Trophoblast cell (in vitro differentiated cells and primary cell): ENCODE data around the gene EPAS1.

ENCODE experiments used
- DNase-seq, 2 donors: peaks; one replicate each; pipeline ENCODE4 v3.0.0-alpha.2; 2016
- H2AFZ ChIP-seq: 2 replicates; pipeline ENCODE4 v1.6.1; 2013; ENCODE audit warnings: low read length, moderate library complexity, mild to moderate bottlenecking; ENCODE audit not compliant: insufficient read depth, poor library complexity
- H2AK5ac ChIP-seq: 2 replicates; pipeline ENCODE4 v1.6.1; 2013; ENCODE audit warnings: mild to moderate bottlenecking, low read length
- H2BK120ac ChIP-seq: 2 replicates; pipeline ENCODE4 v1.6.1; 2013; ENCODE audit warnings: low read length, mild to moderate bottlenecking, moderate library complexity; ENCODE audit not compliant: insufficient read depth, poor library complexity
- H2BK12ac ChIP-seq: 2 replicates; pipeline ENCODE4 v1.6.1; 2013; ENCODE audit warnings: mild to moderate bottlenecking, low read length, moderate library complexity
- H2BK5ac ChIP-seq: 2 replicates; pipeline ENCODE4 v1.6.1; 2013; ENCODE audit warnings: low read length, low read depth, moderate library complexity, mild to moderate bottlenecking; ENCODE audit not compliant: poor library complexity
- H3K14ac ChIP-seq: 2 replicates; pipeline ENCODE4 v1.6.1; 2013; ENCODE audit warnings: mild to moderate bottlenecking, low read length
- H3K18ac ChIP-seq: 2 replicates; pipeline ENCODE4 v1.6.1; 2013; ENCODE audit warnings: mild to moderate bottlenecking, low read length
- H3K23ac ChIP-seq: 2 replicates; pipeline ENCODE4 v1.6.1; 2013; ENCODE audit warnings: low read length
- H3K27ac ChIP-seq: 2 replicates; pipeline ENCODE4 v1.5.1; 2013; ENCODE audit warnings: low read depth, mild to moderate bottlenecking, inconsistent platforms, low read length, moderate library complexity
- H3K27me3 ChIP-seq: 2 replicates; pipeline ENCODE4 v1.6.1; 2013; ENCODE audit warnings: inconsistent platforms, mild to moderate bottlenecking, low read length, moderate library complexity; ENCODE audit not compliant: insufficient read depth
- H3K36me3 ChIP-seq, 2 experiments: 1 replicate in 1 of 2; 2 replicates in 1 of 2; pipeline ENCODE4 v1.6.1; 2013; ENCODE audit warnings: low read length in 2 of 2, mild to moderate bottlenecking in 2 of 2, moderate library complexity in 1 of 2; ENCODE audit not compliant: insufficient read depth in 2 of 2, control insufficient read depth in 1 of 2
- H3K4ac ChIP-seq: 2 replicates; pipeline ENCODE4 v1.6.1; 2013; ENCODE audit warnings: low read depth, mild to moderate bottlenecking, low read length, moderate library complexity
- H3K4me1 ChIP-seq, 2 experiments: 1 replicate in 1 of 2; 2 replicates in 1 of 2; pipeline ENCODE4 v1.6.1; 2013; ENCODE audit warnings: low read length in 2 of 2, mild to moderate bottlenecking in 2 of 2, moderate library complexity in 1 of 2; ENCODE audit not compliant: insufficient read depth in 2 of 2, control insufficient read depth in 1 of 2
- H3K4me2 ChIP-seq: 2 replicates; pipeline ENCODE4 v1.6.1; 2013; ENCODE audit warnings: inconsistent platforms, mild to moderate bottlenecking, low read length, moderate library complexity
- H3K4me3 ChIP-seq: 2 replicates; pipeline ENCODE4 v1.5.1; 2013; ENCODE audit warnings: mild to moderate bottlenecking, low read depth, low read length, inconsistent platforms
- H3K79me1 ChIP-seq: one replicate; pipeline ENCODE4 v1.6.1; 2013; ENCODE audit warnings: low read length
- H3K79me2 ChIP-seq: 2 replicates; pipeline ENCODE4 v1.6.1; 2013; ENCODE audit warnings: low read length, mild to moderate bottlenecking; ENCODE audit not compliant: control insufficient read depth, insufficient read depth, poor library complexity
- H3K9ac ChIP-seq: 2 replicates; pipeline ENCODE4 v1.6.1; 2013; ENCODE audit warnings: mild to moderate bottlenecking, low read length
- H3K9me3 ChIP-seq: 2 replicates; pipeline ENCODE4 v1.6.1; 2013; ENCODE audit warnings: low read depth, mild to moderate bottlenecking, control low read depth, inconsistent platforms, low read length; ENCODE audit not compliant: insufficient read depth
- H4K12ac ChIP-seq: 2 replicates; pipeline ENCODE4 v1.6.1; 2013; ENCODE audit warnings: low read depth, mild to moderate bottlenecking, low read length, moderate library complexity
- H4K8ac ChIP-seq: 2 replicates; pipeline ENCODE4 v1.6.1; 2013; ENCODE audit warnings: low read depth, mild to moderate bottlenecking, low read length, moderate library complexity
- H4K91ac ChIP-seq: one replicate; pipeline ENCODE4 v1.6.1; 2013; ENCODE audit warnings: low read depth, mild to moderate bottlenecking, low read length, moderate library complexity
- WGBS: extraction: QIAGEN DNeasy Blood & Tissue Kit; methylation state at CpG from one replicate; pipeline ENCODE4 v1.1.7; 2013; ENCODE audit warnings: missing lambda C conversion rate; ENCODE audit not compliant: insufficient read length, insufficient coverage; ENCODE audit errors: extremely low coverage; 5-methylcytosine and 5-hydroxymethylcytosine counted together

The EPAS1 gene

DNA sequence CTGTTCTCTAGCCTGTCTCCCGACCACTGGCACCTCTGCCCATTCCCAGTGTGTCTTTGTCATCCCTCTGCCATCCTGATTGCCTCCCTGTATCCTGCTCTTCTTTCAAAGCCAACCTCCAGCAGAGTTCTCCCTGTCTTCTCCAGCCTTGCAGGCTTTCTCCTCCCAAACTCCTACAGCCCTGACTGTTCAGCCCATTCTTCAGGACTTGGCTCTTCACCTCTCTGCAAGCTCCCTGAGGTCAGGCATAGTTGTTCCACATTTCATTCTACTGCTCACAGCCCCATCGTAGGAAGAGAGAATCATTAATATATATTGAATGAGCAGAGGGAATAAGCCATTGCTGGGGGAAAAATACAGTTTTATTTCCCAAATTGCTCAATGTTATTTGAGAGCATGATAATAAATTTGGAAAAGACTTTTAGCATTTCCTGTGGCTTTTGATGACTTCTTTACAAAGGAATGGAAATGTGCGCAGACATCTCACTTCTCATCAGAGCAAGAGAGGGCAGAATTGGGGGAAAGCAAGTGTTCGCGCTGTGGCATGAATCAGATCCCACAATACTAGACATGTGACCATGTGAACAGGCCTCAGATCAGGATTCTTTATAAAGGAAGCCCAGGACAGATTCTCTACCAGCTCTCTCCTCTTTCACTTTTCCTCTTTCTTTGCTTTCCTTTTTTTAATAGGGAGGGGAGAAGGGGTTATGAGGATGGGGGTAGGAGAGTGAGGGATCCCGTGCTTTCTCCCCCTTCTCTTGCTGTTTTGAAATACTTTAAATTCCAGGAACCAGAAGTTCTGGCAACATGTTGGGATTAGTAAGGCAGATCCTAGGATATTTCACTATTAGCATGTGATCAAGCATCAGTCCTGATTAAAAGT, 37.4 kb downstream of the EPAS1 start:
- Histone ChIP-seq H3K4me1 (peaks cover 60 to 73% of the 10 kb centered on the region in 2 experiments), H3K9me3 (no peaks in the 10 kb centered on the region), H3K9ac (no peak overlapping the region), H2AK5ac (no peak overlapping the region), H3K27me3 (no peaks in the 10 kb centered on the region), H4K91ac (no peak overlapping the region), H2BK5ac (no peak overlapping the region), H3K36me3 (peaks cover 15 to 21% of the 10 kb centered on the region in 2 experiments), H3K14ac (no peak overlapping the region), H3K27ac (peak overlapping the region; percentile 21), H2BK12ac (peak overlapping the region; percentile 15), H4K8ac (no peak overlapping the region), H3K4me3 (no peak overlapping the region), H3K4ac (peak overlapping the region; percentile 64), H3K18ac (peak overlapping the region; percentile 14), H3K79me1 (peaks cover 7% of the 10 kb centered on the region), H3K4me2 (peak overlapping the region; percentile 18), H3K79me2 (peaks cover 55% of the 10 kb centered on the region), H4K12ac (no peak overlapping the region), H2AFZ (no peak overlapping the region), H2BK120ac (no peak overlapping the region), H3K23ac (no peak overlapping the region)
- WGBS: no CpG with 5 or more reads among the region's 6 CpGs
- DNase-seq: no peak

- Histone ChIP-seq H3K36me3 (peaks cover 9 to 14% of the 10 kb centered on the region in 2 experiments), H3K23ac (no peak overlapping the region), H2BK12ac (no peak overlapping the region), H3K79me1 (peaks cover 10% of the 10 kb centered on the region), H4K12ac (no peak overlapping the region), H2AFZ (no peak overlapping the region), H3K18ac (no peak overlapping the region), H3K9ac (no peak overlapping the region), H3K4me2 (peak overlapping the region; percentile 47), H3K4me1 (peaks cover 57 to 72% of the 10 kb centered on the region in 2 experiments), H3K14ac (peak overlapping the region; percentile 39), H2AK5ac (no peak overlapping the region), H3K4me3 (no peak overlapping the region), H2BK120ac (no peak overlapping the region), H4K8ac (no peak overlapping the region), H3K27ac (peak overlapping the region; percentile 26), H3K4ac (peak overlapping the region; percentile 81), H3K27me3 (no peaks in the 10 kb centered on the region), H3K79me2 (peaks cover 51% of the 10 kb centered on the region), H4K91ac (no peak overlapping the region), H2BK5ac (no peak overlapping the region), H3K9me3 (no peaks in the 10 kb centered on the region)
- no peak for DNase-seq
- WGBS: no CpG with 5 or more reads among the region's 22 CpGs
Observed at GRCh38 chr2:46335391-46336282, 38.4 kb downstream of the EPAS1 start.

DNA sequence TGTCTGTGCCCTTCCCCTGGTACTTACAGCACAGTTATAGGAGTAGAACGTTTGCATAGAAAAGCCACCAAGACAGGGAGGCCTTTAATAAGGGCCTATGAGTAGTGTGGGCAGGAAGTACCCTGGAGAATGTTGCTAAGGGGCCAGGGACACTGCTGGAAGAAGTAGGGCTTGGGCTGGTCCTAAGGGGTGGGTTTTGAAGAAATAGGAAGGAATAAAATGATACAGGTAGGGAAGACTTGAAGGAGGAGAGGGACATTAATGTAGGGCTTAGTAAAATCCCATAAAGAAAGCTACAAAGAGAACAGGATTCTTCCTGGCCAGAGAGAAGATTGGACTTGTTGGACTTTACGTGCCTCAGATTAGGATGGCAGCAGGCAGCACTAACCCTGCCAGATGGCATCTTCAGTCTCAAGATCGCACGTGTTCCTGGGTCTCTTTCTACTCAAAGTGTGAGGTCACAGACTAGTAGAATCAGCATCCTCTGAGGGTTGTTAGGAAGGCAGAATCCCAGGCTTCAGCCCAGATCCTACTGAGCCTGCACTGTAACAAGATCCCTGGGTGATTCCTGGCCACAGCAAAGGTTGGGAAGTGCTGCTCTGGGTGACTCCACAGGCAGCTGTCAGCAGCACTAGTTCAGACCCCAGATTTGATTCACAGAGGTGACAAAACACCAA, 39.2 kb downstream of the EPAS1 start:
- no peak overlapping the region for H3K4me3 ChIP-seq
- no peak overlapping the region for H2BK120ac ChIP-seq
- no CpG with 5 or more reads among the region's 4 CpGs for WGBS
- no peak overlapping the region for H4K8ac ChIP-seq
- H3K4me1 ChIP-seq: peaks cover 59 to 71% of the 10 kb centered on the region in 2 experiments
- no peak overlapping the region for H4K91ac ChIP-seq
- H3K27ac ChIP-seq: no peak overlapping the region
- no peaks in the 10 kb centered on the region for H3K27me3 ChIP-seq
- H2BK5ac ChIP-seq: no peak overlapping the region
- H3K9ac ChIP-seq: no peak overlapping the region
- no peak overlapping the region for H2BK12ac ChIP-seq
- no peak for DNase-seq
- peak overlapping the region; percentile 3 for H3K4me2 ChIP-seq
- H3K9me3 ChIP-seq: no peaks in the 10 kb centered on the region
- peak overlapping the region; percentile 81 for H3K4ac ChIP-seq
- H3K79me1 ChIP-seq: peaks cover 11% of the 10 kb centered on the region
- no peak overlapping the region for H2AK5ac ChIP-seq
- H4K12ac ChIP-seq: no peak overlapping the region
- H3K23ac ChIP-seq: peak overlapping the region; percentile 19
- H3K79me2 ChIP-seq: peaks cover 52% of the 10 kb centered on the region
- no peak overlapping the region for H3K18ac ChIP-seq
- H2AFZ ChIP-seq: no peak overlapping the region
- H3K36me3 ChIP-seq: peaks cover 11 to 17% of the 10 kb centered on the region in 2 experiments
- H3K14ac ChIP-seq: no peak overlapping the region
